GM19193 (cell line): ENCODE measurements around the gene SLC30A3.

Experiments
- POLR2A ChIP-seq: IDR thresholded peaks from 4 replicates; pipeline ENCODE4 v1.6.1; 2011; ENCODE audit not compliant: insufficient read depth, insufficient read length; ENCODE audit errors: extremely low read depth

Gene SLC30A3

DNA sequence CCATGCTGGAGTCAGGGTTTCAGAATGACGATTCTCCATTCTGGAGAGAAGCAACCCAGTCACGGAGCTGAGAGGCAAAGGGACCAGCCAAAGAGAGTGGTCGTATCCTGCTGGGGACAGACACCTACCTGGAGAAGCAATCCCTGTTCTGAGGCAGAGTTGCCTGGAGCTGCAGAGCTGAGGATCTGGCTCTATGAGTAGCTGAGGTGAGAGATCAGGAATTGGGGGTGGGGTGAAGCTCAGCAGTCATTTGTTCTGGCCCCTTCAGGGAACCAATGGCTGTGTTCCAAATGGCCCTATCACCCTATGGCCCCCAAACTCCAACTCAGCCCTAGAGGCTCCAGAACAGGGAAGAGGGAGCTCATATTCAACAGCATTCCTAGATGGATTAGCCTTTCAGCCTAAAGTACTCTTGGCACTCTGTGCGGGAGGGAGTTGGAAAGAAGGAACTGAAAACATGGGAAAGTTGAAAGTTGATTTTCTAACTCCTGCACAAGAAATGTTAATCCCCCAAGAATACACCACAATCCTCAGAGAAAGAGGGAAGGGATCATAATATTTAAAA lies 54.3 kb downstream of the SLC30A3 start:
- no peak for TF ChIP-seq POLR2A

GRCh38 chr2:27206346-27206745 lies 56.5 kb downstream of the SLC30A3 start:
- no peak for TF ChIP-seq POLR2A

GRCh38 chr2:27205206-27205605 lies 57.6 kb downstream of the SLC30A3 start:
- no peak for TF ChIP-seq POLR2A

GRCh38 chr2:27204566-27204965 lies 58.3 kb downstream of the SLC30A3 start:
- TF ChIP-seq POLR2A = no peak

- no peak for TF ChIP-seq POLR2A
These were observed 59.1 kb downstream of the SLC30A3 start for GRCh38 chr2:27203741-27204140.
